ENCODE data around the gene CBFA2T3.

CBFA2T3 gene

DNA sequence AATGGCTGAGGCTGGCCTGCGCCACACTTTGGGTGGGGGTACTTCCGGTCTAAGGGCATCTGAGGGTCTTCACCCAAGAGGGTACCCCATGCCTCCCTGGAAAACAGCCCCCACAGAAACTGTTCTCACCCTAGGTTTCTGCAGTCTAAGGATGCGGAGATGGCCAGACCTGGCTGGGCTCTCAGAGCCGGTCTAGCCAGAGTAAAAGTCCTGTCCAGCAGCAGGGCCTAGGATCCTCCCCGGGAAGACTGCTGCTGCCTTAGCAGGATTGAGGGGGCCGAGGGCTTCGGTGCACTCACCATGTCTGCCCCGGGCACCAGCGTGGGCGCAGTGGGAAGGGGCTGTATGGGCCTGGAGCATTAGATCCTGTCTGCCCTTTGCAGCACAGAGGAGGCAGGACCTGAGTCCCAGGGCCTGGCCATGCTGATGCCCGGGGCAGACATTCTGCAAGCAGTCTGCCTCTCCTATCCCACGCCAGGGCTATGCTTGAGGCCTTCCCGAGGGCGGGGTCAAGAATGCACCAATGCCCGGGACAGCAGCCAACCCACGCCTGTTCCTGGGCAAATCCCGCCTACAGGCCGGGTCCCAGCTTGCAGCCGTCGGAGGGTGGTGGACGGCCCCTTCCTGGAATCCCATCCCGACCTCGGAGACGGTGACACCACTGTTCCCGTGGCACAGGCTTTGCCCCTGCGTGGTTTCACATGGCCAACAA lies 54.7 kb downstream of the CBFA2T3 start:
- Histone ChIP-seq H3K4me3 (ENCODE audit: low read length) (no peak overlapping the region), H4K20me1 (ENCODE audit: insufficient read depth, low read length) (peaks cover 89% of the 10 kb centered on the region), H3K9ac (ENCODE audit: low read length) (no peak overlapping the region), H3K27ac (ENCODE audit: low read length) (no peak overlapping the region), H3K36me3 (replicated peaks; ENCODE audit: low read depth, low read length) (peaks cover 18% of the 10 kb centered on the region), H3K27me3 (ENCODE audit: low read depth, low read length) (no peaks in the 10 kb centered on the region), H3K4me2 (ENCODE audit: low read length) (no peak overlapping the region), H3K4me1 (ENCODE audit: low read length) (peaks cover 13% of the 10 kb centered on the region), H3K79me2 (ENCODE audit: low read length) (peaks cover 76% of the 10 kb centered on the region), H3K9me3 (ENCODE audit: insufficient read depth, low read length) (no peaks in the 10 kb centered on the region), H2AFZ (ENCODE audit: low read depth, low read length) (no peak overlapping the region)
- no peak for TF ChIP-seq EZH2phosphoT487 (IDR thresholded peaks at IDR 0.05; ENCODE audit: low read depth)
- TF ChIP-seq, protein P1, sequence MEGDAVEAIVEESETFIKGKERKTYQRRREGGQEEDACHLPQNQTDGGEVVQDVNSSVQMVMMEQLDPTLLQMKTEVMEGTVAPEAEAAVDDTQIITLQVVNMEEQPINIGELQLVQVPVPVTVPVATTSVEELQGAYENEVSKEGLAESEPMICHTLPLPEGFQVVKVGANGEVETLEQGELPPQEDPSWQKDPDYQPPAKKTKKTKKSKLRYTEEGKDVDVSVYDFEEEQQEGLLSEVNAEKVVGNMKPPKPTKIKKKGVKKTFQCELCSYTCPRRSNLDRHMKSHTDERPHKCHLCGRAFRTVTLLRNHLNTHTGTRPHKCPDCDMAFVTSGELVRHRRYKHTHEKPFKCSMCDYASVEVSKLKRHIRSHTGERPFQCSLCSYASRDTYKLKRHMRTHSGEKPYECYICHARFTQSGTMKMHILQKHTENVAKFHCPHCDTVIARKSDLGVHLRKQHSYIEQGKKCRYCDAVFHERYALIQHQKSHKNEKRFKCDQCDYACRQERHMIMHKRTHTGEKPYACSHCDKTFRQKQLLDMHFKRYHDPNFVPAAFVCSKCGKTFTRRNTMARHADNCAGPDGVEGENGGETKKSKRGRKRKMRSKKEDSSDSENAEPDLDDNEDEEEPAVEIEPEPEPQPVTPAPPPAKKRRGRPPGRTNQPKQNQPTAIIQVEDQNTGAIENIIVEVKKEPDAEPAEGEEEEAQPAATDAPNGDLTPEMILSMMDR (IDR thresholded peaks at IDR 0.05; ENCODE audit: low read depth, low read length), result no peak

DNA sequence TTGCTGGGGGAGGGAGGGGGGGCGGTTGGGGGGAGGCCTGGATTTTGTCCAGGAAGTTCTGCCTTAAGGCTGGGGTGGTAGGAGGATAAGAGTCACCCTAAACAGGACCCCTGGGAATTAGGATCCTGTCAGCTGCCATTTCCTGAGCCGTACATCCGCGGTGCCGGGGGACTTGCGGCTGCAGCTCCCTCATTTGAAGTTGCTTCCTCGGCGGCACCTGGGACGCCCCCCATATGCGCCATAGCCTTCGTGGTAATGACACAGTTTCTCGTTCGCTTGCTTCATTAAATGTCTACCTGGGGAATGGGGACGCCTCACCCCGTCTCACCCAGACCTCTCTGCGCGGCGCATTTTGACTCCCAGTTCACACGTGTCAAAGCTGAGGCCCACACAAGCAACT lies 55.4 kb downstream of the CBFA2T3 start:
- Histone ChIP-seq H3K4me1 (ENCODE audit: low read length) (peaks cover 12% of the 10 kb centered on the region), H3K9me3 (ENCODE audit: insufficient read depth, low read length) (no peaks in the 10 kb centered on the region), H3K9ac (ENCODE audit: low read length) (no peak overlapping the region), H3K36me3 (replicated peaks; ENCODE audit: low read depth, low read length) (peaks cover 18% of the 10 kb centered on the region), H3K4me3 (ENCODE audit: low read length) (no peak overlapping the region), H3K79me2 (ENCODE audit: low read length) (peaks cover 69% of the 10 kb centered on the region), H2AFZ (ENCODE audit: low read depth, low read length) (no peak overlapping the region), H4K20me1 (ENCODE audit: insufficient read depth, low read length) (peaks cover 85% of the 10 kb centered on the region), H3K4me2 (ENCODE audit: low read length) (no peak overlapping the region), H3K27ac (ENCODE audit: low read length) (no peak overlapping the region), H3K27me3 (ENCODE audit: low read depth, low read length) (no peaks in the 10 kb centered on the region)
- no peak for TF ChIP-seq EZH2phosphoT487 (IDR thresholded peaks at IDR 0.05; ENCODE audit: low read depth)
- TF ChIP-seq, protein P1 (IDR thresholded peaks at IDR 0.05; ENCODE audit: low read depth, low read length), result no peak

DNA sequence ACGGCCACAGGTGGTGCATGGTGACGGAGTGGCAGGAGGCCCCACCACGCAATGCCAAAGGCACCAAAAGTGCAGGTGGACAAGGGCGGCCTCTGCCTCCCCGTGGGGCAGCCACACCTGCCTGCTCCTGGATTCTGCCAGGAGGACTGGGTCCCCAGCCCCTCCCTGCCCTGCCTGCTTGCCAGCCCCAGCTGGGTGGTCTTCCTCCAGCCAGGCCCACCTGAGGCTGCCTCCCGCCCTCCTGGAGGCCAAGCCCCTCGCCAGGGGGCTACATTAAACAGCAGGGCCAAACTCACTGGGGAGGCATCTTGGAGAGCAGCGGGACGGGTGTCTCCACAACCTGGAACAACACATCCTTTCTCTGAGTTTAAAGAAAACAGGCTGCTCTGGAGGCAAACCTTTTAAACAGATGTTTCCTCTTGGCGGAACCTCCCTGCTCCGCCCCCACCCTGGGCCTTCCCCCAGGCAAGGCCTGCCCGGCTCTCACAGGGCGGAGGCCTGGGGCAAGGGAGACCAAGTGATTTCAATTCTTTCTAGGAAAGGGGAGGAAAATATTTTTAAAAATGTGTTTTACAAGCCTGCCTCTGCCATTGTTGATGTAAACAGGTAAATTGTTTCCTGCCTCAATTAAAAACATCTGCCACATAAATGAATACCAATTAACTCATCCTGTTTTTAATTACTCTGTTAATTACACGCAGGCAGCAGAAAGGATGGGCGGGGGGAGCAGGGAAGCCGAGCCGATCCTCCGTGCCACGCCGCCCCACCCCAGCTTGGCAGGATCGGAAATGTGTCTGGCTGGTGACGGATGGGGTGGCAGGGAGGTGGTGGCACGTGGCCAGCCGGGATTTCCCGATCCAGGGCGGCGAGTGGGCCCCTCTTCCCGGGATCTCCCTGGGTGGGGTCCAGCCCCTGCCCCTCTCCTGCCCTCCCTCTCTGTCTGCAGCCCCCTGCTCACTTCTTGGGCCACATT lies 56.1 kb downstream of the CBFA2T3 start:
- Histone ChIP-seq H3K4me2 (ENCODE audit: low read length) (no peak overlapping the region), H3K4me1 (ENCODE audit: low read length) (peaks cover 6% of the 10 kb centered on the region)

More for the DNA sequence above, 56.1 kb downstream of the CBFA2T3 start:
- H3K27ac ChIP-seq (ENCODE audit: low read length), result no peak overlapping the region
- peaks cover 83% of the 10 kb centered on the region for H4K20me1 ChIP-seq (ENCODE audit: insufficient read depth, low read length)
- no peak overlapping the region for H2AFZ ChIP-seq (ENCODE audit: low read depth, low read length)
- H3K9ac ChIP-seq (ENCODE audit: low read length), result no peak overlapping the region
- no peaks in the 10 kb centered on the region for H3K27me3 ChIP-seq (ENCODE audit: low read depth, low read length)
- H3K4me3 ChIP-seq (ENCODE audit: low read length), result no peak overlapping the region
- TF ChIP-seq, protein P1 (IDR thresholded peaks at IDR 0.05; ENCODE audit: low read depth, low read length), result no peak
- no peak for TF ChIP-seq EZH2phosphoT487 (IDR thresholded peaks at IDR 0.05; ENCODE audit: low read depth)
- H3K9me3 ChIP-seq (ENCODE audit: insufficient read depth, low read length), result no peaks in the 10 kb centered on the region
- H3K36me3 ChIP-seq (replicated peaks; ENCODE audit: low read depth, low read length), result peaks cover 16% of the 10 kb centered on the region
- peaks cover 63% of the 10 kb centered on the region for H3K79me2 ChIP-seq (ENCODE audit: low read length)
